CD4-positive, CD25-positive, alpha-beta regulatory T cell (primary cell): ENCODE results near the gene MOB1B. TPM values are rescaled to one million over a fixed set of nuclear protein-coding genes. Genes with fewer than 3 reads are reported as not detected.
"Not testable (repeated sequence)": the region's sequence is repeated elsewhere in the genome, so short reads cannot be mapped to it uniquely, and the experiment has no call there.

Source experiments
- ATAC-seq, 2 donors: fragments of 150-1000 bp; cut with Tn5 transposase; one replicate each; pipeline ENCODE4 v1.10.0; 2021; ENCODE audit warnings: low read depth in 2 of 2, moderate number of reproducible peaks in 2 of 2, moderate library complexity in 1 of 2
- DNase-seq, 3 donors: peaks; one replicate each; pipeline versions ENCODE4 v3.0.0 to v3.0.0-alpha.2; 2012 to 2022; ENCODE audit warnings: mixed read lengths in 1 of 3
- H3K27ac ChIP-seq: one replicate; pipeline ENCODE4 v1.7.0; 2013; ENCODE audit warnings: mild to moderate bottlenecking, low read length; ENCODE audit not compliant: insufficient read depth, poor library complexity, severe bottlenecking
- H3K27me3 ChIP-seq: one replicate; pipeline ENCODE4 v1.7.0; 2013; ENCODE audit warnings: low read length; ENCODE audit not compliant: control insufficient read depth, insufficient read depth
- H3K36me3 ChIP-seq: one replicate; pipeline ENCODE4 v1.7.0; 2013; ENCODE audit warnings: mild to moderate bottlenecking, low read length, moderate library complexity; ENCODE audit not compliant: control insufficient read depth, insufficient read depth
- H3K4me1 ChIP-seq: 2 replicates; pipeline ENCODE4 v1.7.0; 2013; ENCODE audit warnings: mild to moderate bottlenecking, low read length; ENCODE audit not compliant: insufficient read depth, control insufficient read depth, poor library complexity, severe bottlenecking
- H3K4me3 ChIP-seq: one replicate; pipeline ENCODE4 v1.7.0; 2013; ENCODE audit warnings: low read depth, mild to moderate bottlenecking, low read length, moderate library complexity
- H3K9me3 ChIP-seq, 2 experiments: 1 replicate in 1 of 2; 2 replicates in 1 of 2; pipeline ENCODE4 v1.7.0; 2013; ENCODE audit warnings: low read length in 2 of 2, mild to moderate bottlenecking in 1 of 2, moderate library complexity in 1 of 2; ENCODE audit not compliant: control insufficient read depth in 2 of 2
- H3K27ac Mint-ChIP-seq, 3 donors: one replicate each; pipeline ENCODE4 v1.8.0; 2020 to 2022; ENCODE audit warnings: mild to moderate bottlenecking in 3 of 3, mixed read lengths in 3 of 3, moderate library complexity in 2 of 3
- H3K27me3 Mint-ChIP-seq: one replicate; pipeline ENCODE4 v1.8.0; 2022; ENCODE audit warnings: mild to moderate bottlenecking, mixed read lengths
- H3K36me3 Mint-ChIP-seq: one replicate; pipeline ENCODE4 v1.8.0; 2020; ENCODE audit warnings: mixed read lengths
- H3K4me1 Mint-ChIP-seq, 4 donors: one replicate each; pipeline ENCODE4 v1.8.0; 2020 to 2022; ENCODE audit warnings: mixed read lengths in 4 of 4, mild to moderate bottlenecking in 1 of 4
- H3K4me3 Mint-ChIP-seq, 4 donors: one replicate each; pipeline ENCODE4 v1.8.0; 2020 to 2022; ENCODE audit warnings: mild to moderate bottlenecking in 4 of 4, mixed read lengths in 4 of 4, moderate library complexity in 3 of 4
- H3K9me3 Mint-ChIP-seq, 7 donors: one replicate each; pipeline ENCODE4 v1.8.0; 2020 to 2022; ENCODE audit warnings: mixed read lengths in 7 of 7, mild to moderate bottlenecking in 3 of 7, moderate library complexity in 2 of 7
- polyA plus RNA-seq, 4 donors: library from polyadenylated mRNA; unstranded; fragments of 300-500 nt; fragmentation: Illumina TruSeq; gene quantifications; one replicate each; pipeline ENCODE4 v1.2.3, GENCODE V29; 2021
- total RNA-seq: library from RNA; stranded (reverse); gene quantifications from one replicate; pipeline ENCODE4 v1.2.3, GENCODE V29; 2022

Gene MOB1B
- total and polyA plus RNA-seq, 5 donors from 2014 or later = 0.96 to 17.7 (median 1.3) TPM

GRCh38 chr4:71009890-71010588 is 107.9 kb downstream of the MOB1B start:
- Histone ChIP-seq H3K9me3 (no peaks in the 10 kb centered on the region), H3K27ac (peak overlapping the region; percentile 17), H3K27me3 (no peaks in the 10 kb centered on the region), H3K4me1 (peaks cover 34% of the 10 kb centered on the region), H3K36me3 (peaks cover 6% of the 10 kb centered on the region), H3K4me3 (peak overlapping the region; percentile 13)
- Mint-ChIP-seq H3K36me3 (peaks cover 21% of the 10 kb centered on the region), H3K27me3 (no peaks in the 10 kb centered on the region), H3K4me3 (peak overlapping the region in 3 of 4 donors; percentile 14 to 83 (median 21)), H3K4me1 (peaks cover 16 to 75% (median 35%) of the 10 kb centered on the region in 4 donors), H3K27ac (peak overlapping the region; percentile 20 to 85 (median 57)), H3K9me3 (no peaks in the 10 kb centered on the region)
- DNase-seq (peak in 2 of 3 donors; percentile 54 to 72), ATAC-seq (peak; percentile 70 to 73)

- H3K27ac Mint-ChIP-seq = no peak overlapping the region
- Histone ChIP-seq H3K4me3 (no peak overlapping the region), H3K27ac (no peak overlapping the region), H3K9me3 (no peaks in the 10 kb centered on the region), H3K4me1 (peaks cover 25% of the 10 kb centered on the region), H3K27me3 (no peaks in the 10 kb centered on the region), H3K36me3 (peaks cover 6% of the 10 kb centered on the region)
- DNase-seq (no peak), ATAC-seq (no peak)
- H3K9me3 Mint-ChIP-seq = no peaks in the 10 kb centered on the region
- peaks cover 21% of the 10 kb centered on the region for H3K36me3 Mint-ChIP-seq
- peaks cover 12 to 66% (median 32%) of the 10 kb centered on the region in 4 donors for H3K4me1 Mint-ChIP-seq
- no peaks in the 10 kb centered on the region for H3K27me3 Mint-ChIP-seq
- H3K4me3 Mint-ChIP-seq = no peak overlapping the region
Measured at GRCh38 chr4:71011451-71011850, 109.3 kb downstream of the MOB1B start.

GRCh38 chr4:71017391-71017790 is 115.2 kb downstream of the MOB1B start:
- not testable (repeated sequence) for DNase-seq, H3K9me3 Mint-ChIP-seq, H3K9me3 ChIP-seq, H3K36me3 ChIP-seq, H3K4me3 ChIP-seq, H3K4me1 ChIP-seq, ATAC-seq, H3K27ac Mint-ChIP-seq, H3K4me3 Mint-ChIP-seq, H3K27me3 ChIP-seq, H3K27ac ChIP-seq, H3K27me3 Mint-ChIP-seq
- peaks cover 22% of the 10 kb centered on the region for H3K36me3 Mint-ChIP-seq
- H3K4me1 Mint-ChIP-seq = peaks cover 9 to 52% (median 20%) of the 10 kb centered on the region in 4 donors

- Histone ChIP-seq H3K36me3 (peaks cover 34% of the 10 kb centered on the region), H3K9me3 (no peaks in the 10 kb centered on the region), H3K4me1 (peaks cover 3% of the 10 kb centered on the region), H3K27ac (no peak overlapping the region), H3K4me3 (no peak overlapping the region), H3K27me3 (no peaks in the 10 kb centered on the region)
- H3K4me1 Mint-ChIP-seq = peaks cover 16 to 49% (median 36%) of the 10 kb centered on the region in 4 donors
- no peaks in the 10 kb centered on the region for H3K9me3 Mint-ChIP-seq
- H3K36me3 Mint-ChIP-seq = peaks cover 27% of the 10 kb centered on the region
- no peak overlapping the region for H3K4me3 Mint-ChIP-seq
- H3K27ac Mint-ChIP-seq = peak overlapping the region in 1 of 3 donors; percentile 38
- H3K27me3 Mint-ChIP-seq = no peaks in the 10 kb centered on the region
- no peak for ATAC-seq
- no peak for DNase-seq
Measured at GRCh38 chr4:71020611-71021010, 118.4 kb downstream of the MOB1B start.

GRCh38 chr4:71025654-71026053 is 123.5 kb downstream of the MOB1B start:
- Histone ChIP-seq H3K9me3 (no peaks in the 10 kb centered on the region), H3K4me1 (no peaks in the 10 kb centered on the region), H3K27me3 (no peaks in the 10 kb centered on the region), H3K27ac (no peak overlapping the region), H3K4me3 (no peak overlapping the region), H3K36me3 (peaks cover 80% of the 10 kb centered on the region)
- peaks cover 57% of the 10 kb centered on the region for H3K36me3 Mint-ChIP-seq
- DNase-seq (no peak), ATAC-seq (no peak)
- peak overlapping the region in 1 of 3 donors; percentile 13 for H3K27ac Mint-ChIP-seq
- H3K27me3 Mint-ChIP-seq = no peaks in the 10 kb centered on the region
- no peak overlapping the region for H3K4me3 Mint-ChIP-seq
- H3K9me3 Mint-ChIP-seq = no peaks in the 10 kb centered on the region
- peaks cover 18 to 39% (median 25%) of the 10 kb centered on the region in 4 donors for H3K4me1 Mint-ChIP-seq

- Mint-ChIP-seq H3K27ac (peak overlapping the region; percentile 13 to 32 (median 21)), H3K36me3 (peaks cover 60% of the 10 kb centered on the region)
Measured at GRCh38 chr4:71026086-71026485, 123.9 kb downstream of the MOB1B start.

GRCh38 chr4:71027611-71028010 is 125.4 kb downstream of the MOB1B start:
- no peaks in the 10 kb centered on the region for H3K9me3 Mint-ChIP-seq
- ATAC-seq = no peak
- Histone ChIP-seq H3K27ac (no peak overlapping the region), H3K27me3 (no peaks in the 10 kb centered on the region), H3K4me1 (no peaks in the 10 kb centered on the region), H3K36me3 (peaks cover 88% of the 10 kb centered on the region), H3K9me3 (no peaks in the 10 kb centered on the region), H3K4me3 (no peak overlapping the region)
- no peak overlapping the region for H3K4me3 Mint-ChIP-seq
- H3K27me3 Mint-ChIP-seq = no peaks in the 10 kb centered on the region
- peaks cover 13 to 25% (median 16%) of the 10 kb centered on the region in 4 donors for H3K4me1 Mint-ChIP-seq
- H3K36me3 Mint-ChIP-seq = peaks cover 55% of the 10 kb centered on the region
- DNase-seq = no peak
- H3K27ac Mint-ChIP-seq = no peak overlapping the region

More at GRCh38 chr4:71026086-71026485, 123.9 kb downstream of the MOB1B start:
- H3K36me3 ChIP-seq = peaks cover 84% of the 10 kb centered on the region
- H3K4me3 ChIP-seq = no peak overlapping the region
- H3K9me3 ChIP-seq = no peaks in the 10 kb centered on the region
- no peaks in the 10 kb centered on the region for H3K27me3 ChIP-seq
- no peak overlapping the region for H3K4me3 Mint-ChIP-seq
- H3K4me1 Mint-ChIP-seq = peaks cover 17 to 36% (median 24%) of the 10 kb centered on the region in 4 donors
- DNase-seq = no peak
- no peak for ATAC-seq
- no peak overlapping the region for H3K27ac ChIP-seq
- no peaks in the 10 kb centered on the region for H3K9me3 Mint-ChIP-seq
- H3K4me1 ChIP-seq = no peaks in the 10 kb centered on the region
- H3K27me3 Mint-ChIP-seq = no peaks in the 10 kb centered on the region

- peaks cover 2 to 8% (median 6%) of the 10 kb centered on the region in 4 donors for H3K4me1 Mint-ChIP-seq
- H3K27ac ChIP-seq = no peak overlapping the region
- no peak overlapping the region for H3K27ac Mint-ChIP-seq
- DNase-seq (no peak), ATAC-seq (no peak)
- no peaks in the 10 kb centered on the region for H3K9me3 Mint-ChIP-seq
- H3K4me1 ChIP-seq = no peaks in the 10 kb centered on the region
- H3K36me3 ChIP-seq = peaks cover 76% of the 10 kb centered on the region
- no peak overlapping the region for H3K4me3 Mint-ChIP-seq
- H3K27me3 ChIP-seq = no peaks in the 10 kb centered on the region
- H3K27me3 Mint-ChIP-seq = no peaks in the 10 kb centered on the region
- H3K4me3 ChIP-seq = no peak overlapping the region
- peaks cover 42% of the 10 kb centered on the region for H3K36me3 Mint-ChIP-seq
- H3K9me3 ChIP-seq = no peaks in the 10 kb centered on the region
Measured at GRCh38 chr4:71029504-71029903, 127.3 kb downstream of the MOB1B start.
